AG10803 (cell line): ENCODE data around the gene ZBTB5.

Experiments
- DNase-seq: peaks from one replicate; pipeline ENCODE4 v3.0.0; 2010; ENCODE audit warnings: low read depth
- H3K4me3 ChIP-seq: 2 replicates; pipeline ENCODE4 v1.5.1; 2011; ENCODE audit warnings: mild to moderate bottlenecking, low read length, control low read depth
- TF ChIP-seq, protein P1 (sequence below): conservative IDR thresholded peaks from 2 replicates; pipeline ENCODE4 v1.5.1; 2011; ENCODE audit warnings: mild to moderate bottlenecking, low read length, control low read depth, inconsistent platforms

The ZBTB5 gene

DNA sequence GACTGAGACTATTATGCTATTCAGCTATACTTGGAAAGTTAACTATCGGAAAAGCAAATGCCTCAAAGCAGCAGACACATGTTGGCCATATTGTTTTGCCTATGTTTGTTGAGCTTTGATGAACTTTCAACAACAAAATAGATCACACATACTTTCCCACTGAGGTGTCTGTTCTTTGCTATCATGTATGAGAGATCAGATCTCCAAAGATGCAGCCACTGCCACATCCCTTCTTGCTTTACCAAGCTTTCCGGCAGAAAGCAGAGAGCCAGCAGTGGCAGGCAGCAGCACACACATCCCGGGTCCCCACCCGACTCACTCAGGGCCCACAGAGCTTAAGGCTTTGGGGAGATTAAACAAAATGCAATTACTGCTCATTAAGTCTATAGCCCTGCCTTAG lies 18.8 kb downstream of the ZBTB5 start:
- TF ChIP-seq, protein P1, sequence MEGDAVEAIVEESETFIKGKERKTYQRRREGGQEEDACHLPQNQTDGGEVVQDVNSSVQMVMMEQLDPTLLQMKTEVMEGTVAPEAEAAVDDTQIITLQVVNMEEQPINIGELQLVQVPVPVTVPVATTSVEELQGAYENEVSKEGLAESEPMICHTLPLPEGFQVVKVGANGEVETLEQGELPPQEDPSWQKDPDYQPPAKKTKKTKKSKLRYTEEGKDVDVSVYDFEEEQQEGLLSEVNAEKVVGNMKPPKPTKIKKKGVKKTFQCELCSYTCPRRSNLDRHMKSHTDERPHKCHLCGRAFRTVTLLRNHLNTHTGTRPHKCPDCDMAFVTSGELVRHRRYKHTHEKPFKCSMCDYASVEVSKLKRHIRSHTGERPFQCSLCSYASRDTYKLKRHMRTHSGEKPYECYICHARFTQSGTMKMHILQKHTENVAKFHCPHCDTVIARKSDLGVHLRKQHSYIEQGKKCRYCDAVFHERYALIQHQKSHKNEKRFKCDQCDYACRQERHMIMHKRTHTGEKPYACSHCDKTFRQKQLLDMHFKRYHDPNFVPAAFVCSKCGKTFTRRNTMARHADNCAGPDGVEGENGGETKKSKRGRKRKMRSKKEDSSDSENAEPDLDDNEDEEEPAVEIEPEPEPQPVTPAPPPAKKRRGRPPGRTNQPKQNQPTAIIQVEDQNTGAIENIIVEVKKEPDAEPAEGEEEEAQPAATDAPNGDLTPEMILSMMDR = no peak
- DNase-seq = no peak
- H3K4me3 ChIP-seq = no peak overlapping the region

DNA sequence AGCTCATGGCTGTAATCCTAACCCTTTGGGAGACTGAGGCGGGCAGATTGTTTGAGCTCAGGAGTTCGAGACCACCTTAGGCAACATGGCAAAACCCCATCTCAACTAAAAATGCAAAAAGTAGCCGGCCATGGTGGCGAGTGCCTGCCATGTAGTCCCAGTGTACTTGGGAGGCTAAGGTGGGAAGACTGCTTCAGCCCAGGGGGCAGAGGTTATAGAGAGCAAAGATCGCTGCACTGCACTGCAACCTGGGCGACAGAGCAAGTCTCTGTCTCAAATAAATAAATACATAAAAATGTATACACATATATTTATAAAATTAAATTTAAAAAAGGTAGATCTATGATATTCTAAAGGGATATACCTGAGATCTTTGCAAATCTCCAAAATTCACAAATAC lies 19.4 kb downstream of the ZBTB5 start:
- no peak overlapping the region for H3K4me3 ChIP-seq
- no peak for DNase-seq
- TF ChIP-seq, protein P1 = no peak

DNA sequence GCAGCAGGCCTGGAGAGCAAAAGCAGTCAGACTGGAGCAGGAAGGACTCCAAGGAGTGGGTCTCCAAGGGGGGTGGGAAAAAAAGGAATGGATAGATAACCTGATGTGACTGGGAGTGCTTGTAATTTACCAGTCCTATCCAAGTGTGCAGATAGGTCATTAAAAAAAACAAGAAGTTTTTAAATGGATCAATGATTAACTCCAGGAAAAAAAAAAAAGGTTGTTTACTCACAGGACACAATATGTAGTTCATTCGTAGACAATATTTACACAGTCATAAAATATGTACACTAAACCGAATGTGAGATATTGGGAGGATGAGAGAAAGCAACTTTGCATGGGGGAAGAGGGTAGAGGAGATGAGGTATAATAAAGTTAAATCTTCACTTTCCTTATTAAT lies 20.4 kb downstream of the ZBTB5 start:
- no peak for DNase-seq
- TF ChIP-seq, protein P1 = no peak
- no peak overlapping the region for H3K4me3 ChIP-seq

DNA sequence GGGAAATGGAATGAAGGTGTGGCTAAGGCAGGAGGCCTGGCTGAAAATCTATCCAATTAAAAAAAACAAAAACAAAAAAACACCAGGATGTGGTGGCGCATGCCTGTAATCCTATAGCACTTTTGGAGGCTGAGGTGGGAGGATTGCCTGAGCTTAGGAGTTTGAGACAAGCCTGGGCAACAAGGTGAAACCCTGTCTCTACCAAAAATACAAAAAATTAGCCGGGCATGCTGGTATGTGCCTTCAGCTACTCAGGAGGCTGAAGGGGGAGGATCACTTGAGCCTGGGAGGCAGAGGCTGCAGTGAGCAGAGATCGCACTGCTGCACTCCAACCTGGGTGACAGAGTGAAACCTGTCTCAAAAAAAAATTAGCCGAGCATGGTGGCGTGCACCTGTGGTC lies 21.7 kb downstream of the ZBTB5 start:
- H3K4me3 ChIP-seq = no peak overlapping the region
- no peak for DNase-seq
- TF ChIP-seq, protein P1 = no peak

DNA sequence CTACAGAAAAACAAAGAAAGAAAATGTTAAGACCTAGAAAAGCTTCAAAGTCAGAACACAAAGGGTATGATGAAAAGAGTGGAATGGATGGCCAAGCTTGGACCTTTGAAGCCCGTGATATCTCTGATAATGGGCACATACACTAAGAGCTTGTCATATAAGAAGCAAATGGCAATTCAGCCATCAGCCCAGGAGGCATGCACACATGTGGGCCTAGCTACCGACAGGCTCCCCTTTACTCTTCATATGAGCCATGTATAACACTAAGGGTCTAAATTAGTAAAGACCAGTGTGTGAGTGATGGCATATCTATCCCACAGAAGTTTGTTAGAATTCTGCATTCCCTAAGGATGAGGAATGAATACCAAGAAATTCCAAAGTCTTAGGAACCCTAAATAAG lies 22.7 kb downstream of the ZBTB5 start:
- TF ChIP-seq, protein P1 = no peak
- no peak overlapping the region for H3K4me3 ChIP-seq
- no peak for DNase-seq

DNA sequence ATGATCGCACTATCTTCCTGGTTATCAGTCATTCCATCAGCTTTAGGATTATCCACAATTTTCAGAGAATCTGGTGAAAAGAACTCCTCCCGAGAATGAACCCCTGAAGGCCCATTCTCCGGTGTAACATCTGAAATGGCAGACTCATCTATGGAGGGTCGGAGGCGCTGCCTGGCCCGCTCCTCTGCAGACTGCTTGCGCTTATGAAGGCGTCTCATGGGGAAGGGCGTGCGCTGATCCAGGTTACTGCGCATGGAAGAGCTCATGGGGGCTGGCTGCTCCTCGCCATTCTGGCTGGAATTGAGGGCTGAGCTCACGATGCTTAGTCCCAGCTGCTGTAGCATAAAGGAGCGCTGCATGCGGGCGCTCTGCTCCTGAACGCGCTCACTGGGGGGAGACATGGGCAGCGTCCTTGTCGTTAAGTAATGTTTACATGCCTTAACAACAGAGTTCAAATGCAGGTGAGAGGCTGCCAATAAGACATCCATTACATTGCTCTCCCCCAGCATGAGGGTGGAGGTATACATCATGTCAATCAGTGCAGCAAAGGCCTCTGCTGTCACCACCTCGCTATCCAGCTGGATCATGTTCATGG lies 23.4 kb downstream of the ZBTB5 start:
- H3K4me3 ChIP-seq = no peak overlapping the region
- TF ChIP-seq, protein P1 = no peak
- no peak for DNase-seq

DNA sequence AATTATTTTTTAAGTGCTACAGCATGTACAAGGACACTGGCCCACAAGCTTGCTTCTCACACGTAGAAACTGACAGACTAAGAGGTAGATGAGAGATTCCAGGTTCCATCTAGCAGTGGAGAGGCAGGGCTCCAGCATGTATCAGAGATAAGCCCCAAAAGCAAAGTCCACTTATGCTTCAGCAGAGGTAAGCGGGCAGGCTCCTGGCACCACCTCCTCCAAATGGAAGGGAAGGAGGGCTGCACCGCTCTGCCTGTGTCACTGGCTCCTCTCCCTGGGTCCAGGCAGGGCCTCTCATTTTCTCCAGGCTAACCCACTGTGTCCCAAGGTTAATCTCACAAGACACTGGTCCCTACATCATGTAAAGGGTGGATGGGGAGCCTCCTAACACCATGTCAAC lies 26.9 kb downstream of the ZBTB5 start:
- H3K4me3 ChIP-seq = no peak overlapping the region
- TF ChIP-seq, protein P1 = no peak
- DNase-seq = no peak
